Fibroblast of pulmonary artery (primary cell): ENCODE data around the gene SUPT3H.

Experiments used
- DNase-seq: peaks from one replicate; pipeline ENCODE4 v3.0.0-alpha.2; 2010; ENCODE audit warnings: low read depth
- H3K4me3 ChIP-seq: replicated peaks from 2 replicates; pipeline ENCODE4 v1.5.1; 2011; ENCODE audit warnings: low read depth, mild to moderate bottlenecking, control low read depth, low read length, moderate library complexity
- CTCF ChIP-seq: IDR thresholded peaks from 2 replicates; pipeline ENCODE4 v1.5.1; 2011; ENCODE audit warnings: mild to moderate bottlenecking, control low read depth, low read length, inconsistent platforms; ENCODE audit errors: missing control alignments

SUPT3H gene

DNA sequence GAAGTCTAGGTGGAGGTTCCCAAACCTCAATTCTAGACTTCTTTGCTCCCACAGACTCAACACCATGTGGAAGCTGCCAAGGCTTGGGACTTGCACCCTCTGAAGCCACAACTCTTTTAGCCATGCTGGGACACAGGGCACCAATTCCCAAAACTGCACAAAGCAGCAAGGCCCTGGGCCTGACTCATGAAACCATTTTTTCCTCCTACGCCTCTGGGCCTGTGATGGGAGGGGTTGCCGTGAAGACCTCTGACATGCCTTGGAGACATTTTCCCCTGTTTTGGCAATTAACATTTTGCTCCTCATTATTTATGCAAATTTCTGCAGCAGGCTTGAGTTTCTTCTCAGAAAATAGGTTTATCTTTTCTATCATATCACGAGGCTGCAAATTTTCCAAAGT is 405.0 kb downstream of the SUPT3H start:
- no peak for DNase-seq
- H3K4me3 ChIP-seq = no peak overlapping the region
- no peak for TF ChIP-seq CTCF

DNA sequence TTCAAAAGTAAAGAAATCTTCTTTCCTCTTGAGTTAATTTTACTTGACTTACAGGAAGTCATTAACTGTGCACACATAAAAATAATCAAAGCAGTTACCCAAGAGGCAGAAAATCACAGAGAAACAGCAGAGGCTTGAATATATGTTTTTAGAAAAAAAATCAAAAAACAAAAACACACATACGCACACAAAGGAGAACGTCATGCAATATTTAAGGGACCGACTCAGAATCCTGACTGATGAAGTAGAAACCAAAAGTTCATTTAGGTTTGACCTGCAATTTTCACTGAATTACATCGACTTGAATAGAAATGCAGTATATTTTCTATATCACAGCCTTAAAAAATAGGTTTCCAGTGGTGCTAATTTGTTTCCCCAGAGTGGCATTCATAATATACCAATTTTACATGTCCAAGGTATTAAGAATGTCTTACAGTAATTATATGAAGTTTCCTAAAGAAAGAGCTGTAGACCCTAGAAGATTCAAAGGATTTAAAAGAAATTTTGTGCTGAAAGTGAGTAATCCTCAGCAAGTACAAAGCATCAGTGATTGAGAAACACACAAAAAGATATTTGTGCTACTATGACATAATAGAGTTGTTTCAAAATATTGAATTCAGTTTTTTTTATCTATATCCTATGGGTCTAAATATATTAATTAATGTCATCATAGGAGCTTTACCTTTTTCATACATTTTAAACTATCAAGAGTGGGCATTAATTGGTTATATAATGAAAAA is 408.1 kb downstream of the SUPT3H start:
- DNase-seq = peak; percentile 48
- TF ChIP-seq CTCF = no peak
- H3K4me3 ChIP-seq = no peak overlapping the region

GRCh38 chr6:44967481-44967880 is 410.3 kb downstream of the SUPT3H start:
- no peak for TF ChIP-seq CTCF
- DNase-seq = peak; percentile 16
- H3K4me3 ChIP-seq = no peak overlapping the region

DNA sequence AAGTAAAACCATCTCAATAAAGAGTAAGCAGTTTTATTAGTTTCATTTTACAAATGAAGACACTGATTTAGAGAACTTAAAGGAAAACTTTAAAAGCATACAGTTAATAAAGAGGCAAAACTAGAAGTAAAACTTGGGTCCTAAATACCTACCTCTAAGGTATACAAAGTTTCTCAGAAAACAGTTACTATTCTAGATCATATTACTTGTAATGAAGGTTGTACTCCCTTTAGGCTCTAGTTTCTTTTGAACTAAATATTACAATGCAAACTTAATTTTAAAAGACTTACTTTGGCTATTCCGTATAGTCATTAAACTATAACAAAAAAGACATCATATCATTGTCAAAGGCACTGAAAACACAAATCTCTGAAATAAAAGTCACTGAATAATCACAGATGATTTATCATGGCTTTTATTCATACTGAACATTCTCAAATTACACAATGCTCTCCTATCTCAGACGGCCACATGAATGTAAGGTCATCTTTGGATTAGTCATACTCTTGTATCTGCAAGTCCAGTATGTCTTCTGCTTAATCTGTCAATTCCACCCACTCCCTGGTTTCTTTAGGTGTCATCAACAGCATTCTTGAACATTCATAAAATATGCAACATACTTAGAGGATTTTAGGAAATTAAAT is 411.2 kb downstream of the SUPT3H start:
- no peak for TF ChIP-seq CTCF
- no peak overlapping the region for H3K4me3 ChIP-seq
- peak; percentile 70 for DNase-seq

DNA sequence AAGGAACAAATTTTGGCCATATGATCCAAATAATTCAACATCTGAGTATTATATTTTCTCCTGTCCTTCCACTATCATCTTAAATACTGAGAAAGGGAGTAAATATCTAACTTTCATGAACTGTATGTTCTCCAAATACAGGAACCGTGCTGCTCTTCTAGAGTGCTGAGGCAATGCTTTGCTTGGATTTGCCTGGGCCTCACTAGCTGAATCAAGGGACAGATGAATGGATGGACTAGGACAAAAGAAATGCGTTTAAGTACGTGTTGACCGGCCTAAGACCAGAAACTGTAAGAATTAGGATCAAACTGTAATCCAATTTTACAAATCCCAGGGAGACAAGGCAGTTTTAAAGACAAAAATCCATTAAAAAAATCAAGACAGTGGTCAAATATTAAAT is 412.0 kb downstream of the SUPT3H start:
- no peak for TF ChIP-seq CTCF
- no peak for DNase-seq
- H3K4me3 ChIP-seq = no peak overlapping the region

DNA sequence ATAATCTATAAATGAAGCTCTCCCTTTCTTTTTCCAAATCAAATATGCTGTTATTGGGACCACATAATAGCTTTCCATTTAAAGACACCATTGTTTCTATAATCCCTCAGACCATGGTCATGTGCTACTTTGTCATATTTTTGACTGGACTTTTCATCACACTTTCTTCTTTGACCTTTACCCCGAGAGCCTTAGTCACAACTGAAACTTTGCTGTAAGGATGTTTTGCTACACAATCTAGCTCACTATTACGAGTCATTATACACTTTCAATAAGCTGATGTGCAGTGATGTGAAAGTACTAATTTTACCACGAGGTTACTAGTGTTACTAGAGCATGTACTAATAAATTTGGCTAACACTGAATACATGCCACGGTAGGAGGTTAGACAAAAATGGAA is 416.8 kb downstream of the SUPT3H start:
- no peak for TF ChIP-seq CTCF
- peak; percentile 22 for DNase-seq

DNA sequence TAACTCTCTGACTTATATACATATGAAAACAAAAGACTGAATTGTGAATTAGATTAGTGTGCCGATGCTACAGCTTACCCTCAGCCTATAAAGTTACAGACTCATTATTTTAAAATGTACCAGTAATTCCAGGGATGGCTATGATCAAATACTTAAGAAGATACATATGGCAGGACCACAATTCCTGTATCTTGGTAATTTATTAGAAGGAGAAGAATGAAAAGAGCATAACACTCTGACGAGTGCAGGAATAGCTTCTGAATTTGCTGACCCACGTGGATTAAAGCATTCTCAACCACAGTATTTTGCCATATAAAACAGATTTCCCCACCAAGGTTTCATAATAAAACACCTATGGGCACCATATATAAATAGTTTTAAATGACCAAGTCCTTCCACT is 418.1 kb downstream of the SUPT3H start:
- no peak overlapping the region for H3K4me3 ChIP-seq
- TF ChIP-seq CTCF = no peak
- DNase-seq = no peak

More for the DNA sequence above, 416.8 kb downstream of the SUPT3H start:
- no peak overlapping the region for H3K4me3 ChIP-seq
